Heart right ventricle (tissue), 16 donors: ENCODE measurements around the gene CABP4. TPM values are rescaled to one million over a fixed set of nuclear protein-coding genes. Genes with fewer than 3 reads are reported as not detected.

Source experiments
- ATAC-seq, 8 donors: fragments of 200-7000 bp; cut with Tn5 transposase; one replicate each; pipeline ENCODE4 v1.9.1; 2020; ENCODE audit warnings: mild to moderate bottlenecking in 8 of 8, moderate library complexity in 8 of 8, moderate number of reproducible peaks in 1 of 8
- DNase-seq, 2 donors: peaks; one replicate each; pipeline ENCODE4 v3.0.0-alpha.2; 2020
- H3K27ac ChIP-seq, 10 donors: fragments of 200-600 bp; sonication (generic) in 2 of 10; one replicate each; pipeline versions ENCODE4 v1.5.0 to v1.8.0; 2020 to 2022; ENCODE audit warnings: mild to moderate bottlenecking in 3 of 10
- H3K27me3 ChIP-seq, 7 donors: fragments of 200-600 bp; one replicate each; pipeline ENCODE4 v1.8.0; 2021 to 2022; ENCODE audit warnings: mild to moderate bottlenecking in 2 of 7
- H3K36me3 ChIP-seq, 9 donors: fragments of 200-600 bp; sonication (generic) in 1 of 9; one replicate each; pipeline versions ENCODE4 v1.5.0 to v1.8.0; 2020 to 2022; ENCODE audit warnings: mild to moderate bottlenecking in 2 of 9
- H3K4me1 ChIP-seq, 9 donors: fragments of 200-600 bp; sonication (generic) in 1 of 9; one replicate each; pipeline versions ENCODE4 v1.5.0 to v1.8.0; 2020 to 2022; ENCODE audit warnings: mild to moderate bottlenecking in 4 of 9
- H3K4me3 ChIP-seq, 10 donors: fragments of 200-600 bp; sonication (generic) in 2 of 10; one replicate each; pipeline versions ENCODE4 v1.5.0 to v1.8.0; 2020 to 2022; ENCODE audit warnings: mild to moderate bottlenecking in 7 of 10, moderate library complexity in 2 of 10
- H3K9me3 ChIP-seq, 11 donors: fragments of 200-600 bp in 10 of 11; sonication (generic) in 2 of 11; one replicate each; pipeline versions ENCODE4 v1.5.0 to v1.8.0; 2013 to 2022; ENCODE audit warnings: mild to moderate bottlenecking in 2 of 11, control low read depth in 1 of 11, moderate library complexity in 1 of 11
- WGBS, 2 donors: extraction: QIAGEN DNeasy Blood & Tissue Kit; methylation state at CpG; one replicate each; pipeline ENCODE4 v1.1.7; 2013; ENCODE audit warnings: inconsistent platforms in 1 of 2; 5-methylcytosine and 5-hydroxymethylcytosine counted together
- intact Hi-C, 10 donors: fragments of 100-400 bp; cut with DNase I; formaldehyde crosslinking; loops; one replicate each; pipeline versions ENCODE4 v1.11.1 to v1.14.2; 2022
- polyA plus RNA-seq, 2 donors: library from polyadenylated mRNA; stranded (reverse); fragments of 200-250 nt; gene quantifications; one replicate each; pipeline ENCODE4 v1.2.3, GENCODE V29; 2013
- total RNA-seq, 10 donors: library from RNA; stranded (reverse); fragmentation: NEBNext Ultra II Directional in 3 of 10; extraction: Animal tissue kit (Norgen Biotek cat#: 25700) in 3 of 10; gene quantifications; one replicate each; pipeline versions ENCODE4 v1.2.1 to v1.2.4, GENCODE V29; 2021 to 2023
- TF ChIP-seq, protein P1 (sequence below), 9 donors: fragments of 200-600 bp; sonication (generic) in 2 of 9; IDR thresholded peaks; one replicate each; pipeline versions ENCODE4 v1.5.0 to v1.8.0; 2021 to 2022; ENCODE audit warnings: antibody characterized with exemption in 9 of 9, mild to moderate bottlenecking in 5 of 9, moderate library complexity in 1 of 9
- donor health status: Arrhythmogenic right ventricular cardiomyopathy.
- donor health status: ischemic (EF 13 %, LVEDD 7.1; RV severe dilation, severe dysfunction).
- donor health status: healthy with polysubstance abuse.
- donor health status: DM: no; HTN: yes; CAD: no.
- donor health status: DM: no; HTN: no; CAD: no.
- donor health status: ischemic (EF 25% LVEDD 6.9; RV normal size, moderate dysfunction).
- donor health status: ischemic (EF 25% LVEDD 5.7; RV mildly dilated, moderate dysfunction).
- donor health status: healthy.
- donor health status: DM: yes; HTN: yes; CAD: no.
- donor health status: Ischemic cardiomyopathy.
- donor health status: ischemic (EF 35%, LVEDD 5.7; RV mildly dilated, moderate dysfunction).
- donor health status: nonischemic (EF 11% LVEDD 7.7; RV severe dilation, severe dysfunction).
- donor health status: DM: yes; HTN: yes; CAD: no.
- donor health status: PGD.
- donor health status: ischemic (EF 29% LVEDD 5.4; RV normal size, mild dysfunction).
- donor health status: nonischemic (EF 23%, LVEDD 6.1; RV moderate dilation, normal function).

CABP4 gene
- total and polyA plus RNA-seq, 12 donors = 0.17 to 1.5 (median 0.70) TPM; not detected in 1

DNA sequence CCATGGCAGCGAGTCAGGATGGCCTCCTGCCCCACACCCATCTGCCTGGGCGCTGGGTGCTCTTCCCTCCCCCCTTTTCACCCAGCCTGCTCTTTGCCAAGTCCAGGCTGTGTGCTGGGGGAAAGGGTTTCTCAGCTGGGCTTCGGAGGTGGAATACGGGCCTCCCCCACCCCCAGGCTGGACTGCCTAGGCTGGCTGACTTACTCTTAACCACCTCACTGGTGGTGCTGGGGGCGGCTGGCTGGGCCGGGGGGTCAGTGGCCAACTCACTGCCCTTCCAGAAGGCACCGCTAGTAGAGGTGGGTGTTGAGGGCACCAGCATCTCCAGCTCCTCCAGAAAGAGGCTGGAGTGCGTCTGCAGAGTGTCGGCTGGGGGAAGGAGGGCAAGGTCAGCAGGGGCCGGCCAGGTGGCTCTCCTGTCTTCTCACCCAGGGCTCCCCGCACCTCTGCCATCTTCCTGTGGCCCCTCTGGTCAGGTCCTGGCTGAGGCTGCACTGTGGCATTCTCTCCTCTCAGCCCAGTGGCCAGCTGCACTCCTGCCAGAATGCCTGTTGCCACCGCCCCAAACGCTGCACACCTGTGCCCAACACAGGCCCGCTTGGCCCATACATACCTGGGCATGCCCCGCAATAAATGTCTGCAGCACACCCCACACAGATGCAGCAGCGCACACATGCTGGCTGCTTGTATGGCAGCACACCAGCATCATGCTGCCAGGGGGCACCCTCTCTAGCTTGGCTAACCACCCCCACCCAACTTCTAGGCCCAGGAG is 40.3 kb downstream of the CABP4 start:
- Histone ChIP-seq H3K4me1 (peaks cover 0 to 13% (median 0%) of the 10 kb centered on the region in 9 donors), H3K36me3 (peaks cover 0 to 98% (median 50%) of the 10 kb centered on the region in 9 donors), H3K9me3 (no peaks in the 10 kb centered on the region), H3K27ac (no peak overlapping the region), H3K27me3 (no peaks in the 10 kb centered on the region), H3K4me3 (no peak overlapping the region)
- intact Hi-C loops = no loop called here
- WGBS, 2 donors = 94 to 95% methylated on average over 16 of the region's 16 CpGs
- TF ChIP-seq, protein P1, sequence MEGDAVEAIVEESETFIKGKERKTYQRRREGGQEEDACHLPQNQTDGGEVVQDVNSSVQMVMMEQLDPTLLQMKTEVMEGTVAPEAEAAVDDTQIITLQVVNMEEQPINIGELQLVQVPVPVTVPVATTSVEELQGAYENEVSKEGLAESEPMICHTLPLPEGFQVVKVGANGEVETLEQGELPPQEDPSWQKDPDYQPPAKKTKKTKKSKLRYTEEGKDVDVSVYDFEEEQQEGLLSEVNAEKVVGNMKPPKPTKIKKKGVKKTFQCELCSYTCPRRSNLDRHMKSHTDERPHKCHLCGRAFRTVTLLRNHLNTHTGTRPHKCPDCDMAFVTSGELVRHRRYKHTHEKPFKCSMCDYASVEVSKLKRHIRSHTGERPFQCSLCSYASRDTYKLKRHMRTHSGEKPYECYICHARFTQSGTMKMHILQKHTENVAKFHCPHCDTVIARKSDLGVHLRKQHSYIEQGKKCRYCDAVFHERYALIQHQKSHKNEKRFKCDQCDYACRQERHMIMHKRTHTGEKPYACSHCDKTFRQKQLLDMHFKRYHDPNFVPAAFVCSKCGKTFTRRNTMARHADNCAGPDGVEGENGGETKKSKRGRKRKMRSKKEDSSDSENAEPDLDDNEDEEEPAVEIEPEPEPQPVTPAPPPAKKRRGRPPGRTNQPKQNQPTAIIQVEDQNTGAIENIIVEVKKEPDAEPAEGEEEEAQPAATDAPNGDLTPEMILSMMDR (IDR thresholded peaks at IDR 0.05) = no peak
- ATAC-seq (no peak), DNase-seq (no peak)

DNA sequence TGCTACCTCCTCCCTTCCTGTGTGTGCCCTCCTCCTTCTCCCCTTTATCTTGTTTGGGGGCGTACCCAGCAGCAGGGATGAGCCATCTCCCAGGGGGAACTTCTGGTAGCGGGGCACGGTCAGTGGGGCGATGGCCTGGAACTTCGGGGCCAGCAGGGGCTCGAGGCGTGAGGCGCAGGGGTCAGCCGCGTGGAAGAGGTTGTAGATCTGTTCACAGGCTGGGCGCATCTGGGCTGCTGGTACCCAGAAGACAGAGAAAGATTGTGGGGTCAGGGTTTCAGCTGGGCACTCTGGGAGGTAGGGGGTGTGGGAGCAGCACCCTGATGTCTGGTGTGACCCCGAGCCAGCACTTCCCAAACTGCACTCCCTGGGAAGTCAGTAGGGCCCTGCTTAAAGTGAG is 41.0 kb downstream of the CABP4 start:
- no peaks in the 10 kb centered on the region for H3K27me3 ChIP-seq
- WGBS, 2 donors = 92 to 95% methylated on average over 12 of the region's 12 CpGs
- no peak overlapping the region for H3K4me3 ChIP-seq
- no peaks in the 10 kb centered on the region for H3K9me3 ChIP-seq
- H3K36me3 ChIP-seq = peaks cover 0 to 97% (median 45%) of the 10 kb centered on the region in 9 donors
- intact Hi-C loops = no loop called here
- no peak overlapping the region for H3K27ac ChIP-seq
- no peak for ATAC-seq
- DNase-seq = no peak
- TF ChIP-seq, protein P1 (IDR thresholded peaks at IDR 0.05) = no peak
- peaks cover 0 to 13% (median 5%) of the 10 kb centered on the region in 9 donors for H3K4me1 ChIP-seq

DNA sequence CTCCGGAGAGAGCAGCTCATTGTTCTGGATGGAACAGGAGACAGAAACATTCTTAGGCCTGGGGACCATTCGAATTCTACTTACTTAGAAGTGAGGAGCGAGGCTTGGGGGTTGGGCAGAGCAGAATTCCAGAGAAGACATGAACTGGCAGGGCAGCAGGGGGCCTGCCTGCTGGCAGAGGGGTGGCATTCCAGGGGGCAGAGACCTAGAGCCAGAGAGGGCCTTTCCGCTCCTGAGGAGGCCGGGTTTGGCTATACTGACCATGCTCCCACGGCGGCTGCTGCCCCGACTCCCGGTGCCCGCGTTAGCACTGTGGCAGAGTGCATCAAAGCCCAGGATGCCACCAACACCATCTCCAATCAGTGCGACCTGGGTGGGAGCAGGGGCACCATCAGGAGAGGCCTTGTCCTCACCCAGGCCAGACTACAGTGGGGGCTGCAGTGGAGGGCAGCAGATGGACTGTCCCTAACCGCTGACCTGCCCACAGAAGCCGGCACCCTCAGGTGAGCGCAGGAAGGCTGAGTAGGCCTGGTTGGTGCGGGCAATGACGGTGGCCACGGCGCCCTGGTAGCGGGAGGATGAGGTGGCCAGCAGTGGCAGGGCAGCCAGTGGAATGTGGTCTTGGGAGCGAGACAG is 42.6 kb downstream of the CABP4 start:
- DNase-seq (no peak), ATAC-seq (peak in 1 of 8 donors; percentile 3)
- intact Hi-C loops = no loop called here

DNA sequence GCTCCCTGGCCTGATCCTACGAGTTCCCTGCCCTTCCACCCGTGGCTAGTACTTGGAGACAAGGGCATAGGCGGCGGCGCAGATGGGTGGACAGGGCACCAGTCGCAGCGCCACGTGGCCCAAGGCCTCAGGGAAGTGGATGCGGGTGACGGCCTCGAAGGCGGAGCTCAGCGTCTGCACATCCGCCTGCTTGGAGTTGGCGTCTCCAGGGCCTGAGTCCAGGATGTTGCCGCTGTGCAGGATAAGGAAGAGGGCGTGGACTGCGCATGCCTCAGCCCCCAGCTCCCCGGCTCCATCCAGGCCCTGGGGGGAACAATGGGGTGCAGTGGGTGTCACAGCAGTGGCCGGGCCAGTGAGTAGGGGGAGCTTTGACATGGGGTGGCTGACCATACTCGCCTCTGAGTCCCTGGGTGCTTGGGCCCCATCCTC is 43.4 kb downstream of the CABP4 start:
- H3K36me3 ChIP-seq = peaks cover 0 to 92% (median 31%) of the 10 kb centered on the region in 9 donors
- peak; percentile 50 to 73 for DNase-seq
- intact Hi-C loops = no loop called here
- peaks cover under 1 to 18% (median 11%) of the 10 kb centered on the region in 9 donors for H3K4me1 ChIP-seq
- peak overlapping the region in 9 of 10 donors; percentile 26 to 77 (median 71) for H3K27ac ChIP-seq
- no peaks in the 10 kb centered on the region for H3K27me3 ChIP-seq
- TF ChIP-seq, protein P1 (IDR thresholded peaks at IDR 0.05) = no peak
- H3K4me3 ChIP-seq = no peak overlapping the region
- H3K9me3 ChIP-seq = no peaks in the 10 kb centered on the region
- 70 to 74% methylated on average over 21 of the region's 21 CpGs for WGBS, 2 donors
- peak; percentile 32 to 84 (median 74) for ATAC-seq

More for the DNA sequence above, 42.6 kb downstream of the CABP4 start:
- H3K9me3 ChIP-seq = no peaks in the 10 kb centered on the region
- peaks cover 0 to 13% (median 5%) of the 10 kb centered on the region in 9 donors for H3K4me1 ChIP-seq
- no peak overlapping the region for H3K4me3 ChIP-seq
- no peaks in the 10 kb centered on the region for H3K27me3 ChIP-seq
- 95 to 97% methylated on average over 21 of the region's 21 CpGs for WGBS, 2 donors
- TF ChIP-seq, protein P1 (IDR thresholded peaks at IDR 0.05) = no peak
- peaks cover 0 to 97% (median 36%) of the 10 kb centered on the region in 9 donors for H3K36me3 ChIP-seq
- H3K27ac ChIP-seq = peak overlapping the region in 8 of 10 donors; percentile 24 to 77 (median 71)
